ENCODE measurements around the gene SNN. TPM values are rescaled to one million over a fixed set of nuclear protein-coding genes. Genes with fewer than 3 reads are reported as not detected.

Gene SNN
- total RNA-seq, 1 experiment from 2014 or later, result 15.6 TPM

DNA sequence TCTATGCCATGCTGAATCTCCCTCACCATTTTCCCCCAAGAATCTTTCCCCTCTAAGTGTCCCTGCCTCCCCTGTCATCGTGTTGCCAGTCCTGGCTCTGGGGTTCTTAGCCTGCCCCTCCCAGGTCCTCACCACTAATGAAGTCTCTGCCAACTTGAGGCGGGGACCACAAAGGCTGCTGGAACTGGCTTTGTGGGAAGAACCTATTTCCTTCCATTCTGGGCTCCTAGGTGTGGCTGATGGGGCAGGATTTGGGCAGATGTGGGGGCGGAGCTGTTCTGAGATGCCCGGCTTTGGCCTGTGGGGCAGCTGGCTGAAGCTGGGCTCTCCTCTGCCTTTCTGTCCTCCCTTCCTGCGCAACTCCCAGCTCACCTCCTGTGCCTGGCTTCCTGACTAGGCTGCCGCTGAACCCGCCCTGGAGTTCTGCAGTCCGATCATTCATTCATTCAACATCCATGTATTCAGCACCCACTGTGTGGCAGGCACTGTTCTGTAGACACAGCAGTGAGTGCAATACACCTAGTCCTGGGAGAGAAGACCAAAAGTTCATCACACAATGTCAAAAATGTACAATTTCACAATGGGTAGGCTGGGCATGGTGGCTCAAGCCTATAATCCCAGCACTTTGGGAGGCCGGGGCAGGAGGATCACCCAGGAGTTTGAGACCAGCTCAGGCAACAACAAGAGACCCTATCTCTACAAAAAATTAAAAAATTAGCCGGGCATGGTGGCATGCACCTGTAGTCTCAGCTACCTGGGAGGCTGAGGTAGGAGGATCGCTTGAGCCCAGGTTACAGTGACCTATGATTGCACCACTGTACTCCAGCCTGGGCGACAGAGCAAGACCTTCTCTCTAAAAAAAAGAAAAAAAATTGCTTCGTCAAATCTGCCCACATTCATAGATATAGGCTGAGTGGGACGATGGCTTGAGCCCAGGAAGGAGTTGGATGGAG, 1.9 kb upstream of the SNN start:
- Histone ChIP-seq H3K27ac (ENCODE audit: low read length) (no peak overlapping the region), H3K27me3 (ENCODE audit: control insufficient read depth, insufficient read depth, low read length) (no peaks in the 10 kb centered on the region), H3K9me3 (ENCODE audit: control insufficient read depth, insufficient read depth, low read depth, low read length) (no peaks in the 10 kb centered on the region), H3K36me3 (ENCODE audit: control insufficient read depth, insufficient read depth, low read length) (no peaks in the 10 kb centered on the region; the same call in 1 of the 2 replicates), H3K4me1 (ENCODE audit: control insufficient read depth, insufficient read depth, low read length) (peaks cover 6% of the 10 kb centered on the region), H3K4me3 (ENCODE audit: low read depth in 2 of 2, low read length in 2 of 2) (no peak overlapping the region)
- no peak for ATAC-seq
- BruUV-seq (replicated peaks), result no TSS peak
- POLR2A ChIA-PET, result interaction anchor here (0.7 kb wide), 1 partner anchor 17 kb away, joined by 3 read pairs; no protein-coding TSS in a partner anchor
- TF ChIP-seq, protein P1, sequence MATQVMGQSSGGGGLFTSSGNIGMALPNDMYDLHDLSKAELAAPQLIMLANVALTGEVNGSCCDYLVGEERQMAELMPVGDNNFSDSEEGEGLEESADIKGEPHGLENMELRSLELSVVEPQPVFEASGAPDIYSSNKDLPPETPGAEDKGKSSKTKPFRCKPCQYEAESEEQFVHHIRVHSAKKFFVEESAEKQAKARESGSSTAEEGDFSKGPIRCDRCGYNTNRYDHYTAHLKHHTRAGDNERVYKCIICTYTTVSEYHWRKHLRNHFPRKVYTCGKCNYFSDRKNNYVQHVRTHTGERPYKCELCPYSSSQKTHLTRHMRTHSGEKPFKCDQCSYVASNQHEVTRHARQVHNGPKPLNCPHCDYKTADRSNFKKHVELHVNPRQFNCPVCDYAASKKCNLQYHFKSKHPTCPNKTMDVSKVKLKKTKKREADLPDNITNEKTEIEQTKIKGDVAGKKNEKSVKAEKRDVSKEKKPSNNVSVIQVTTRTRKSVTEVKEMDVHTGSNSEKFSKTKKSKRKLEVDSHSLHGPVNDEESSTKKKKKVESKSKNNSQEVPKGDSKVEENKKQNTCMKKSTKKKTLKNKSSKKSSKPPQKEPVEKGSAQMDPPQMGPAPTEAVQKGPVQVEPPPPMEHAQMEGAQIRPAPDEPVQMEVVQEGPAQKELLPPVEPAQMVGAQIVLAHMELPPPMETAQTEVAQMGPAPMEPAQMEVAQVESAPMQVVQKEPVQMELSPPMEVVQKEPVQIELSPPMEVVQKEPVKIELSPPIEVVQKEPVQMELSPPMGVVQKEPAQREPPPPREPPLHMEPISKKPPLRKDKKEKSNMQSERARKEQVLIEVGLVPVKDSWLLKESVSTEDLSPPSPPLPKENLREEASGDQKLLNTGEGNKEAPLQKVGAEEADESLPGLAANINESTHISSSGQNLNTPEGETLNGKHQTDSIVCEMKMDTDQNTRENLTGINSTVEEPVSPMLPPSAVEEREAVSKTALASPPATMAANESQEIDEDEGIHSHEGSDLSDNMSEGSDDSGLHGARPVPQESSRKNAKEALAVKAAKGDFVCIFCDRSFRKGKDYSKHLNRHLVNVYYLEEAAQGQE (IDR thresholded peaks at IDR 0.05; ENCODE audit: insufficient read depth in 1 of 2, low read depth in 2 of 2, low read length in 1 of 2), result no peak
- TF ChIP-seq, protein P2, sequence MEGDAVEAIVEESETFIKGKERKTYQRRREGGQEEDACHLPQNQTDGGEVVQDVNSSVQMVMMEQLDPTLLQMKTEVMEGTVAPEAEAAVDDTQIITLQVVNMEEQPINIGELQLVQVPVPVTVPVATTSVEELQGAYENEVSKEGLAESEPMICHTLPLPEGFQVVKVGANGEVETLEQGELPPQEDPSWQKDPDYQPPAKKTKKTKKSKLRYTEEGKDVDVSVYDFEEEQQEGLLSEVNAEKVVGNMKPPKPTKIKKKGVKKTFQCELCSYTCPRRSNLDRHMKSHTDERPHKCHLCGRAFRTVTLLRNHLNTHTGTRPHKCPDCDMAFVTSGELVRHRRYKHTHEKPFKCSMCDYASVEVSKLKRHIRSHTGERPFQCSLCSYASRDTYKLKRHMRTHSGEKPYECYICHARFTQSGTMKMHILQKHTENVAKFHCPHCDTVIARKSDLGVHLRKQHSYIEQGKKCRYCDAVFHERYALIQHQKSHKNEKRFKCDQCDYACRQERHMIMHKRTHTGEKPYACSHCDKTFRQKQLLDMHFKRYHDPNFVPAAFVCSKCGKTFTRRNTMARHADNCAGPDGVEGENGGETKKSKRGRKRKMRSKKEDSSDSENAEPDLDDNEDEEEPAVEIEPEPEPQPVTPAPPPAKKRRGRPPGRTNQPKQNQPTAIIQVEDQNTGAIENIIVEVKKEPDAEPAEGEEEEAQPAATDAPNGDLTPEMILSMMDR (IDR thresholded peaks at IDR 0.05), result no peak
- TF ChIP-seq POLR2AphosphoS5 (IDR thresholded peaks at IDR 0.05; ENCODE audit: low read depth, low read length), result no peak
- no peak for TF ChIP-seq SIN3A (IDR thresholded peaks at IDR 0.05; ENCODE audit: borderline replicate concordance, insufficient read depth, low read depth, low read length)
- no peak for TF ChIP-seq TCF7L2 (IDR thresholded peaks at IDR 0.05; ENCODE audit: low read depth, low read length)
- intact Hi-C loops (cut with micrococcal nuclease; ENCODE audit: unreplicated experiment), result no loop called here
- CTCF ChIA-PET, result no interaction called here
- DNase-seq (ENCODE audit: low read depth, low spot score), result no peak
- in situ Hi-C loops (cut with HindIII; ENCODE audit: low pct_unique_long_range_greater_than_20kb, low sequenced_read_pairs), result no loop called here

DNA sequence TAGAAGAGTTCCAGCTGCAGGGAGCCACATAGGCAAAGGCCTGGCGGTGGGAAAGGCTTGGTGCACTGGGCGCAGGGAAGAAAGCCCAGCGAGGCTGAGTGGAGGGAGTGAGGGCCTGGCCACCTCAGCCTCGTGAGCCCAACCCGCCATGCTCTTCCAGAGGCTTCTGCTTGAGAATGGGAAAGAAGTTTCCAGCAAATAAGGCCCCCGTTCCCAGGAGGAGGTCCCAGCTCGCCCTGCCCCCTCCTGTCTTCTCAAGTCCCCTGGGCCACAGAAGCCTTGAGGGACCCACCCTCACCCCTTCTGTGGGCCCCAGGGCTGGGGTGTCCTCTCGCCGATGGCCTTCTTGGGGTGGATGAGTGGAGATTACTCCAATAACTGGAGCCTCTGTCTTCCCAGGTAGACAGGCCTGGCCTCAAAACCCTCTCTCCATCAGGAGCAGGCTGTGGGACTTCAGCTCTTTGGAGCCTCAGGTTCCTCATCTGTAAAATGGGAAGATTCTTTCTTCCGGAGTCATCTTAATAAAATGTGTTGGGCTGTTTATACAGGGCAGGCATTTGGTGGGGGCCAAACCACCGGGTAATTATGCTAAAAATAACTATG, 933 bp upstream of the SNN start:
- in situ Hi-C loops (cut with HindIII; ENCODE audit: low pct_unique_long_range_greater_than_20kb, low sequenced_read_pairs), result no loop called here
- ATAC-seq (no peak), DNase-seq (ENCODE audit: low read depth, low spot score) (no peak)
- no TSS peak for BruUV-seq (replicated peaks)
- Histone ChIP-seq H3K9me3 (ENCODE audit: control insufficient read depth, insufficient read depth, low read depth, low read length) (no peaks in the 10 kb centered on the region), H3K27me3 (ENCODE audit: control insufficient read depth, insufficient read depth, low read length) (no peaks in the 10 kb centered on the region), H3K4me1 (ENCODE audit: control insufficient read depth, insufficient read depth, low read length) (peaks cover 6% of the 10 kb centered on the region), H3K36me3 (ENCODE audit: control insufficient read depth, insufficient read depth, low read length) (no peaks in the 10 kb centered on the region; the same call in 1 of the 2 replicates), H3K4me3 (ENCODE audit: low read depth in 2 of 2, low read length in 2 of 2) (peak overlapping the region; percentile 42 to 53; a peak in 3 of 4 replicates), H3K27ac (ENCODE audit: low read length) (peak overlapping the region; percentile 56)
- POLR2A ChIA-PET, result no interaction called here
- intact Hi-C loops (cut with micrococcal nuclease; ENCODE audit: unreplicated experiment), result no loop called here
- CTCF ChIA-PET, result interaction anchor here (0.6 kb wide), 1 partner anchor 335 kb away, joined by 3 read pairs; no protein-coding TSS in a partner anchor
- TF ChIP-seq POLR2AphosphoS5 (IDR thresholded peaks at IDR 0.05; ENCODE audit: low read depth, low read length) (no peak), TCF7L2 (IDR thresholded peaks at IDR 0.05; ENCODE audit: low read depth, low read length) (no peak), SIN3A (IDR thresholded peaks at IDR 0.05; ENCODE audit: borderline replicate concordance, insufficient read depth, low read depth, low read length) (no peak)
- TF ChIP-seq, protein P2 (IDR thresholded peaks at IDR 0.05), result no peak
- TF ChIP-seq, protein P1 (IDR thresholded peaks at IDR 0.05; ENCODE audit: insufficient read depth in 1 of 2, low read depth in 2 of 2, low read length in 1 of 2), result no peak
